Sigmoid colon (tissue), 4 donors: ENCODE data around the gene WASHC3.

Experiments
- CTCF ChIP-seq, 4 experiments: fragments of 450-650 bp in 3 of 4; fragments of 200-600 bp in 1 of 4; IDR thresholded peaks; one replicate each; pipeline ENCODE4 v1.5.1; 2016 to 2019; ENCODE audit warnings: antibody characterized with exemption in 4 of 4, mild to moderate bottlenecking in 3 of 4, moderate library complexity in 2 of 4
- EP300 ChIP-seq, 4 donors: sonication (generic); formaldehyde crosslinking; IDR thresholded peaks; one replicate each; pipeline ENCODE4 v1.6.1; 2017; ENCODE audit warnings: antibody characterized with exemption in 4 of 4
- POLR2A ChIP-seq, 2 donors: fragments of 450-650 bp; IDR thresholded peaks; one replicate each; pipeline ENCODE4 v1.6.1; 2016; ENCODE audit warnings: antibody characterized with exemption in 2 of 2, mild to moderate bottlenecking in 2 of 2, moderate library complexity in 2 of 2
- POLR2AphosphoS5 ChIP-seq, 4 donors: sonication (generic); formaldehyde crosslinking; IDR thresholded peaks; one replicate each; pipeline ENCODE4 v1.6.1; 2017; ENCODE audit warnings: antibody characterized with exemption in 4 of 4

GRCh38 chr12:101968770-101969169 is 93.0 kb downstream of the WASHC3 start:
- TF ChIP-seq EP300 (IDR thresholded peaks at IDR 0.05) (no peak), CTCF (IDR thresholded peaks at IDR 0.05) (no peak), POLR2A (IDR thresholded peaks at IDR 0.05) (no peak), POLR2AphosphoS5 (IDR thresholded peaks at IDR 0.05) (no peak)
